ENCODE results near the gene MED31.

Gene MED31

GRCh38 chr17:6684460-6684783, 33.0 kb upstream of the MED31 start:
- DNase-seq (ENCODE audit: low read depth, low spot score), result no peak
- in situ Hi-C loops (cut with HindIII; ENCODE audit: low sequenced_read_pairs), result no loop called here
- no peak overlapping the region for H3K4me3 ChIP-seq (ENCODE audit: low read depth, low read length)
- no peak for TF ChIP-seq CTCF (IDR thresholded peaks at IDR 0.05; ENCODE audit: low read depth, low read length)

- no peak for DNase-seq (ENCODE audit: low read depth, low spot score)
- no peak for TF ChIP-seq CTCF (IDR thresholded peaks at IDR 0.05; ENCODE audit: low read depth, low read length)
- no peak overlapping the region for H3K4me3 ChIP-seq (ENCODE audit: low read depth, low read length)
- in situ Hi-C loops (cut with HindIII; ENCODE audit: low sequenced_read_pairs), result no loop called here
Measured at GRCh38 chr17:6683730-6684459, 32.5 kb upstream of the MED31 start.

- TF ChIP-seq CTCF (IDR thresholded peaks at IDR 0.05; ENCODE audit: low read depth, low read length), result no peak
- H3K4me3 ChIP-seq (ENCODE audit: low read depth, low read length), result no peak overlapping the region
- in situ Hi-C loops (cut with HindIII; ENCODE audit: low sequenced_read_pairs), result no loop called here
- DNase-seq (ENCODE audit: low read depth, low spot score), result no peak
Measured at GRCh38 chr17:6683081-6683684, 31.8 kb upstream of the MED31 start.

- no peak for DNase-seq (ENCODE audit: low read depth, low spot score)
- TF ChIP-seq CTCF (IDR thresholded peaks at IDR 0.05; ENCODE audit: low read depth, low read length), result no peak
- H3K4me3 ChIP-seq (ENCODE audit: low read depth, low read length), result no peak overlapping the region
- in situ Hi-C loops (cut with HindIII; ENCODE audit: low sequenced_read_pairs), result no loop called here
Measured at GRCh38 chr17:6682339-6682738, 30.9 kb upstream of the MED31 start.

- TF ChIP-seq CTCF (IDR thresholded peaks at IDR 0.05; ENCODE audit: low read depth, low read length), result no peak
- DNase-seq (ENCODE audit: low read depth, low spot score), result no peak
- in situ Hi-C loops (cut with HindIII; ENCODE audit: low sequenced_read_pairs), result no loop called here
- no peak overlapping the region for H3K4me3 ChIP-seq (ENCODE audit: low read depth, low read length)
Measured at GRCh38 chr17:6681671-6682070, 30.3 kb upstream of the MED31 start.

- in situ Hi-C loops (cut with HindIII; ENCODE audit: low sequenced_read_pairs), result no loop called here
- no peak overlapping the region for H3K4me3 ChIP-seq (ENCODE audit: low read depth, low read length)
- no peak for DNase-seq (ENCODE audit: low read depth, low spot score)
- TF ChIP-seq CTCF (IDR thresholded peaks at IDR 0.05; ENCODE audit: low read depth, low read length), result no peak
Measured at GRCh38 chr17:6681176-6681575, 29.8 kb upstream of the MED31 start.

All from astrocyte of the spinal cord (primary cell).